DMS 273 treated with DMSO at 0.1 percent for 48 hours (cell line): ENCODE measurements around the gene DISP2.

Experiments
- DNase-seq: peaks from one replicate; lab custom pipeline; 2025; lab: John Stamatoyannopoulos, UW

DISP2 gene

DNA sequence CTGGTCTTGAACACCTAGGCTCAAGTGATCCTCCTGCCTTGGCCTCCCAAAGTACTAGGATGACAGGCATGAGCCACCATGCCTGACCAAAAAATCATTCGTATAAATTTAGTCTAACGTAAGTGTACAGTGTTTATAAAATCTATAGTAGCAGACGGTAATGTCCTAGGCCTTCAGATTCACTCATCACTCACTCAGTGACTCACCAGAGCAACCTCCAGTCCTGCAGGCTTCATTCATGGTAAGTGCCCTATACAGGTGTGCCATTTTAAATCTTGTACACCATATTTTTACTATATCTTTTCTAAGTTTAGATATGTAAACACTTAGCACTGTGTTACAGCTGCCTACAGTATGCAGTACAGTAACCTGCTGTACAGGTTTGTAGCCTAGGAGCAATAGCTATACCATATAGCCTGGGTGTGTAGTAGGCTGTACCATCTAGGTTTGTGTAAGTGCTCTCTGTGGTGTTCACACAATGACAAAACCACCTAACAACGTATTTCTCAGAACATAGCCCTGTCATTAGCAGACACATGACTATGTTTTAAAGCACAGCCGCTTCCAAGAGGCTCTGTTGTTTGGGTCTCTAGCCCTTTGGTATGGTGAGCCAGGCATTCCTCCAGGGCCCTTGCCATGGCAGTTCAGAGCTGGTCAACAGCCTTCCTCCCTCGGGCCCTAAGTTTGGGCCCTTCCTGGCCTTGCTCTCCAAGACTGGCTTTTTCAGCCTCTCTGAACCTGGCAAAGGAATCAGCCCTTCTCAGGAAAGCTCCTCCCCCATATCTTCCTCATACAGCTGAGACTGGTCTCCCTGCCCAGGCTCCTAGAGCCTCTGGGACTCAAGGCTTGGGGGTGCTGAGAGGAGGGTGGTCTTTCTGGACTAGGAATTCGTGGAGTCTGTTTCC lies 15.4 kb upstream of the DISP2 start:
- DNase-seq, result no peak

DNA sequence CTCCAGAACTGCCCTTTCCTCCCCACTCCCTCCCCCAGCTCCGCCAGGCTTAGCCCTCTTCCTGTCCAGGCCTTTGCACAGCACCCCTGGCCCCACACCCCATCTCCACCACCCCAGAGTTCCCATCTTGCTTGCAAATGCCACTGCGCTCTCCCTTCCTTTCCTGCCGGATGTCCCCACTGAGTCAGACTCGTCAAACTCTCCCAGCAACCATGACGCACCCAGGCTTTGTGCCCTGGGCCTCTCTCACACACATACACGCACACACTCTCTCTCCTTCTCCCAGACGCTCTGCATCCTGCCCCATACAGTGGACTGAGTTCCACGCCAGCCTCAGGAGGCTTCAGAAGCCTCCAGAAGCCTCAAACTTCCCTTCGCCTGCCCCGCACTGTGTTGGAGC lies 14.5 kb upstream of the DISP2 start:
- no peak for DNase-seq

DNA sequence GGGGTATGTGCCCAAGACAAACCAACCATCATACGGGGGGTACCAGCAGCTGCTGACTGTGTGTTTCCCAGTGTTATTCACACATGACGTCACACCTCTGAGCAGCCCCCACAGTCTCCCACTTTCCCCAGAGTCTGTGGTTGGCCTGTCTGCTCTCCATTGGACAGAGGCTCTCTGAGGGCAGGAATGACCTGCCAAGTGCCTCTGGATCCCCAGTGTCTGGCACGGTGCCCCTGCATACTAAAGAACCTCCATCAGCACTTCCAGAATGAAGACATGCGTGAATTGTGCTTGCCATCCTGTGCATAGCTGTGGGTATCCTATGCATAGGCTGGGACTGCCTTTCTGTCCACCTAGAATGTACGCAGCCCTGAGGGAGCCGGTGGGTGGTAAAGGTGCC lies 13.8 kb upstream of the DISP2 start:
- no peak for DNase-seq

DNA sequence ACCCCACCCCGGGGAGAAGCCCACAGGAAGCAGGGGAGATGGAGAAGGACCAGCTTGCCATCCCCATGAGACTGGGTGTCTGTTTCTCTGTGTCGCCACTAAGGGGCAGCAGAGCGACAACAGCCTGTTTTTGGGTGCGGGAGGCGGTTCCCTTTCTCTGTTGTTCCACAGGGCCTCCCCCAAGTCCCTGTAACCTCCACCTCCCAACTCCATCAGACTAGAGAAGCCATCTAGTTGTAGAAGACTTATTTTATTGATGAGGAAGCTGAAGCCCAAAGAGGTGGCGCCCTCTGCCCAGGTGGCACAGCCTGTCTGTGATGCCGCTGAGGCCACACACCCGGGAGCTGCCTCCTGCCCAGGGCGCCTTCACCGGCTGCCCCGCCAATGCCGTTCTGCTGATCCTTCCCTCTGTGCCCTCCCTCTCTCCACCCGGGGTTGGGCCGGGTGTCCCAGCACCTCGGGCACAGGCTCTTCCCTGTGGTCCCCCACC lies 13.3 kb upstream of the DISP2 start:
- DNase-seq, result no peak

DNA sequence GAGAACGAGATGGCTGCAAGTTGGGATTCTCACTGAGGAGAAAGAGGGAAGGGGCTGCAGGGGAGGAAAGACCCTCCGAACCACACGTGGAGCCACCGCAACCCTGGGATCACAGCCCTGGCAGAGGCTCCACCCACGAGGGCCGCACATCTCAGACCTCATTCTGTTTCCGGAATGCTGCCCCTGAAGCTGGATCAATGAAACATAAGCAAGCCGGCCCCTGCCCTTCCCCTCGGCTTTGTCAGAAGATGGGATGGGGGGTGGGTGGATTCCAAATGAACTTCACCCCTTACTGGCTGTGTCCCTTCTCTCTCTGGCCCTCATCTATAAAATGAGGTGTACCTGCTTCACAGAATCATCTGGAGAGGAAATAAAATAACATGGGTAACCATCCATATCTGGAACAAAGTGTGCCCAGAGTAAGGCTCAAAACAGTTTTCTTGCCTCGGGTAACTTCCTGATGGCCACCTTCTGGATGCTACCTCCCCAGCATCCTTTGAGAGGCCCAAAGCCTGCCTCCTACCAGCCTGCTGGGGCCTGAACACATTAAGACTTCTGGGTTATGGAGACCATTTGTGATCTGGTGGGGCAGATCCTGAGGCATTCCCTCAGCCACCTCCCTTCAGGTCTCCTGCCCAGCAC lies 12.7 kb upstream of the DISP2 start:
- DNase-seq, result no peak

DNA sequence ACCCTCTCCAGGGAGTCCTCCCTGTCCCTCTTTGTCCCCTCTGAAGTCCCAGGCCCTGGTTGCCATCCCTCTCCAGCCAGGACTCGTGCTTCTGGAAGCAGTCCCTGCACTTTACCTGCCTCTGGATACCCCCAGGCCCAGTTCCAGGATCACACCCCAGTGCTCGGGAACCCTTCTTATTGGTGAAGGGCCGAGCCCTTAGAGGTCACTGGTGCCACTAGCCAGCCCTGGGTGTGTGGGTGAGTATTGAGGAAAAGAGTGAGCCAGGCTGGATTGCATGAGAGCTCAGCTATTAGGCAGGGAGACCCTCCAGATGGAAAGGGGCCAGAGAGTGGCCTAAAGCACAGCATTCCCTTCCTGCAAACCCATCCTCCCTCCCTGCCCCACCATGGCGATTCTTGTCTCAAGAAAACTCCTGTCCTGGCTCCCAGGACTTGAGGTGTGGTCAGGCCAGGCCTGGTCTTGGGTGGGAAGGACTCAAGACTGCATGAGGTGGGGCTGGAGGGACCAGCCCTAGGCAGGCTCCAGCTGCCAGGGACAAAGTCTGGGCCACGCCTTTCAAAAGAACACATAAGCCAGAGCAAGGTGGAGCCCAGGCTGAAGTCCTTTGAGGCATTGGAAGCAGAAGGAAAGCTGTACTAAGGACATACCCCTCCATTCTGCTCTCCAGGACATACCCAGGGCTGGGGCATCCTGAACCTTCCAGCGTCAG lies 12.0 kb upstream of the DISP2 start:
- DNase-seq, result no peak

DNA sequence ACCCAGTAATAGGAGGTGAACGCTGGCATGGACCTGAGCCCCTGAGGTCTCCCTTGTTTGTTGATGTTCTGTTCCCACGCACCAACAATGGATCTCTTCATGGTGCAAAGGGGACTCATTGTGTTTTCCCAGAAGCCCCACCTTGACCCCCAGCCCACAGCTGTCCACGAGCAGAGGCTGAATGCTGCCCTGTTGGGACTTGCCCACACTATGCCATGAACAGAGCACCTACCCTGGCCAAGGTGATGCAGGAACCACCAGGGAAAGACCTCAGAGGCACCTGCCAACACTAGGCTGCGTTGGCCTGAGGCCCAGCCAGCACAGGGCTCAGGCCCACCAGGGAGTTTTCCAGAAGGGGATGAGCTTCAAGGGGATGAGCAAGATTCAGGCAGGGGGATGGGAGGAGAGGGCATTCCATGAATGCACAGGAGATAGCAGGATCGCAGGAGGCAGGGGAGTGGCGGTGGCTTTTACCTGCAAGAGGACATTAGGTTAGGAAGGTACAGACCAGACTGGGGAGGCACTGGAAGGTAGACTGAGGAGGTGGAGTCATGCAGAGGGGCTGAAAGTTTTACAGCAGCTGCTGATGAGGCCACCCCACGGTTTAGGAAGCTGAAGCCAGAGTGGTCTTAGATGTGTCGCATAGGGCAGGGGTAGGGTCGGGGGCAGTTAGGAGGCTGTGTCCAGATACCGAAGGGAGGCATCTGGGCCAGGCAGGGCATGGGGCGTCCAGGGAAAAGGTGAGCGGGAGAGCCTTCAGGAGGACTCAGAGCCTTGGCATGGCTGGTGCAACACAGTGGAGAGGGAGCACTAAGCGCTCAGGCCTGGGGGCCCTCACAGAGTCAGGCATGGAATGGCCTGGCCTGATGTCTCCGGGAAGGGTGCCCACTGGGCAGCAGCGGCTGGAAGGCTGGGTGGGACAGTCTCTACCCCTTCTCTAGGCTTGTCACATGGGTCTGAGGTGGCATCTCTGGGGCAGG lies 11.2 kb upstream of the DISP2 start:
- no peak for DNase-seq

DNA sequence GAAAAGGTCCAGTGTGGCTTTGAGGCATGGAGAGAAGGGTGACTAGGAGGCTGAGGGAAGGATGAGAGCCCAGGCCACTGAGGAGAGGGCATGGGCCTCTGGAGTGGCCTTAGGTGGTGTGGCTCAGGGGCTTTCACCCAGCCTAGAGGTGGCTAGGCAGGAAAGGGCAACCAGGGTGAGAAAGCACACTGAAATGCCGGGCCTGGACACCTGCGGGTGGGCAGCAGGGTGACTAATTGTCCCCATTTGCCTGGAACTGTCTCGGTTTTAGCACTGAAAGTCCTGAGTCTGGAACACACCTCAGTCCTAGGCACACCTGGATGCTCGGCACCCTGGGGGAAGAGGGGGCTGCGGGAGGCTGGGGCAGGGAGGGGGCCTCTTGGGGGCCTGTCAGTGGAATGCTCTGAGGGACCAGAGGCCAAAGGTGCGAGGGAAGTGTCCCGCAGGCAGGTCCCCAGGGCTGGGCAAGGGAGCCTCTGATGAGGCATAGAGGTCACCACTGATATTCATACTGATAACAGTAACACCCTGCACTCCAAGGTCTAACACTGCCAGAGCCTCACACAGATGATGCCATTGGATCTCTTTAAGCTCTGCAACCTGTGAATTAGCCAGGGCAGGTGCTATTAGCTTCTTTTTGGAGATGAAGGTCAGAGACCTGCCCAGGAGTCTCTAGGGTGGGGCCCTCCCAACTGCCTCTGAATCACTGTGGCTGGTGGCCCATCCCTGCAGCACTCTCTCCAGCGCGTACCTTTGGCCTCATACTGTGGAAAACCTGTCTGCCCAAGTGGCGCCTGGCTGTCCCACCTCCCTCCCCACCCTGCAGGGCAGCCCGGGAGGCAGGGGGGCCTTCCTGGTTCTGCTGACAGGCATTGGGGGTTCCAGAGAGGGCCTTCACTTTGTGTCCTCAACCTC lies 10.2 kb upstream of the DISP2 start:
- no peak for DNase-seq

DNA sequence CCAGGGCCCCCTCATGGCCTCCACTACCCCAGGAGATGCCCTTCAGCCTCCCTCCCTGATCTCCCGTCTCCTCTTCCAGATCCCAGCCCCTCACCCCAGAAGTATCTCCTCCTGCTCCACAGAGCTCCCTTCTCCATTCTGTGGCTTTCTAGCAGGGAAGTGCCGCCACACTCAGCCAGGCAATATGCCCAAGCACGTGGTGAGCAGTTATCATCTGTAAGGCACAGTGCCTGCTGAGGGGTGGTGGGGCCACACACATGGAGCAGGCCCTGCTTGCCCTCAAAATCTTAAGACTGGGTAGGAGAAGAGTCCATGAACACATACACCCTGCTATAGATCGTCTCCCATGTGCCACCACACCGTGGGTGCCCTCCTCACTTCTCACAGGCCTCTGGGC lies 9.5 kb upstream of the DISP2 start:
- no peak for DNase-seq

DNA sequence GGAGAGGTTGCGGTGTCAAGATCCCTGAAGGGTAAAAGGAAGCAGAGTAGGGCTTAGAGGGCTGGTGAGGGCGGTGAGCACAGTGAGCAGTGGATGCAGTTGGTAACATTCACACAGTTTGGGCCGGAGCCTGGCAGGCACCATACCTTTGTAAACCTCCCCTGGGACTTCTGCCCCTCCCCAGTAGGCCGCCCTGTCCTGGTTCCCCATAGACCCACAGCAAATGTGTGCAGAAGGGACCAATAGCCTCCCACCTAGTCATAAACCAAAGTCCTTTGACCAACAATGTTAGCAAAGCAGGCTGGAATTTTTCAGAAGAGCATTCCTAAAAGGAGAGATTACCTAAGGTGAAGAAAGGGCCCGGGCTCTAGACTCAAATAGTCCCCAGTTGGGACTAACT lies 8.9 kb upstream of the DISP2 start:
- DNase-seq, result no peak

DNA sequence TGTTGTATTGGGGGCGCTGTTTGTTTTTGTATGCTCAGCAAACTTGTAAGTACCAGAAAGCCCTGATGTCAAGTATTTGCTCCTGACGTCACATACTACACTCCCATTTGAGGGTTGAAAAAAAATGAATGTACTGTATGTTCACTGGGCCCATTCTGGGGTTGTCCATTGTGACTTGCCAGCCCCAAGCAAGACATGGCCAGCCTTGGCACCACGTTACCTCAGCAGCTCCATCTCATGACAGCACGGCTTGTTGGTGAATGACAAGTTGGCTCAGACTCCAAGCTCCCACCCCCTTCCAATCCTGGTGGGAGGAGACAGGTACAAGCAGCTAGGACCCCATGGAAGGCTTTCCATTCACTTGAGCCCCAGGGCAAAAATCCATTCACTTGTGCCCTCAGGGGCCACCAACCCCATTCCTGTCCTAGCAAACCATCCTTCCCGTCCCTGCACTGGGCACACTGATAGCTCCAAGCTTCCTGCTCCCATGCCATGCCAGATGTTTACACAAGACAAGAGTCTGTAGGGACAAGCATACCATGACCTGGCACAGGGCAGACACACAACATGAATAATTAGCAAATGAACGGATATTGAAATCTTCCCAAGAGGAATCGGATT lies 5.6 kb upstream of the DISP2 start:
- no peak for DNase-seq

DNA sequence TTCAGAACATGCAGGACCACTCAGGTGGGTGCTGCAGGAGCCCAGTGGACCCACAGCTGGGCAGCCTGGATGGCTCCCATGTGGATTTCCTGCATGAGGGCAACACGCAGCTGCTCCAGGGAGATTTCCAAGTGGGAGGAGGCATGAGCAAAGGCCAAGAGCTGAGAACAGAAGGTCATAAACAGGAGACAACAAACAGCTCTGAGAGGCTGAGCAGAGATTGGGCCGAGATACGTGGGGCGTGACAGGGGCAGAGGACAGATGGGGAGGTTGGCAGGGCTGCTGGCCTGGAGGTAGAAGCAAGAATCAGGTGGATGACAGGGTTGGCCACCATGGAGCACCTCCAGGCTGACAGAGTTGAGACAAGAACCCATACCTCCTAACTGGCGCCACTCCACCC lies 4.3 kb upstream of the DISP2 start:
- peak; percentile 90 for DNase-seq

DNA sequence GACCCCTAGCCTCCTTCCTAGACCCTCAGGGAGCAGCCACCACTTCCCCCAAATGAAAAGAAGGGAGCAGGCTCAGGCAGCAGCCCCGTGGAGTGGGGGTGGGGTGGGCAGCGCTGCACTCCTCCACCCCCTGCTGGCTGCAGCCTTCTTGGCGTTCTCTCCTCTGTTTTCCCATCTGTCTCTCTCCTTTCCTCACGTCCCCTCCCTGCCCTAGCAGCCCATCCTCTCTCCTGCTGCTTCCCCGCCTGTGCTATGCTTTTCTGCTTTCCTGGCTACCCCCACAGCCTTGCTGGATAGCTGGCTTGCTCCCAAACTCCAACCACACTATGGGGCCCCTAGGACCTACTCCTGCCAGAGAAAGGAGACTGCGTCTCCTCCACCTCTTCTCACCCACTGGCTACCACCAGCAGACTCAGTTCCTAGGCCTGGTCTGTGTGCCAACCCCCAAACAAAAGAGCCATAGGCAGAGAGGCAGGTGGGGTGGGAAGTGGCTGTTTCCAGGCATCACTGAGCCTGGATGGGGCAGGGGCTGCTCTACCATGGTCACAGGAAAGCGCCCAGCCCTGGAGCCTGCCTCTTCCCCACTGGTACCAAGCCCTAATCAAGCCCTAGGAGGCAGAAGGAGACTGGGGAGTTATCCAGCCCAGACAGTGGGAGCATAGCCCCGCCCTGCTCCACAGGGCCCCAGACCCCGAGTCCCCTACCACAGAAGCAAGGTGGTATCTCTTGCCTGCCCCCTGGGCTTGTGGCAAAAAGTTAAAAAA lies 3.4 kb upstream of the DISP2 start:
- DNase-seq, result peak; percentile 94

DNA sequence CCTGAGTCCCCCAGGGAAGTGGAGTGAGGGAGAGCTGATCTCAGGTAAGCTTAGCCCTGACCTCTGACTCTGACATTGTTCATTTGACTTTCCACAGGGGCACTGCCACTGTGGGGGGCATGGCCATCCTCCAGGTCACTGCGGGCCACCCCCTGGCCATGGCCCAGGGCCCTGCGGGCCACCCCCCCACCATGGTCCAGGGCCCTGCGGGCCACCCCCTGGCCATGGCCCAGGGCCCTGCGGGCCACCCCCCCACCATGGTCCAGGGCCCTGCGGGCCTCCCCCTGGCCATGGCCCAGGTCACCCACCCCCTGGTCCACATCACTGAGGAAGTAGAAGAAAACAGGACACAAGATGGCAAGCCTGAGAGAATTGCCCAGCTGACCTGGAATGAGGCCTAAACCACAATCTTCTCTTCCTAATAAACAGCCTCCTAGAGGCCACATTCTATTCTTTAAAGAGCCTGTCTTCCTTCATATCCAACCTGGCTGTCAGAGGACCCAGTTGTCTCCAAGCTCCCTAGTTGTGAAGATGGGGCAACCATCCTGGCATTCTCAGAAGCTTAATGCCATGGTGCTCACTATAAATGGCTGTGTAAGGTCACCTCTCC lies 1.9 kb upstream of the DISP2 start:
- DNase-seq, result no peak

DNA sequence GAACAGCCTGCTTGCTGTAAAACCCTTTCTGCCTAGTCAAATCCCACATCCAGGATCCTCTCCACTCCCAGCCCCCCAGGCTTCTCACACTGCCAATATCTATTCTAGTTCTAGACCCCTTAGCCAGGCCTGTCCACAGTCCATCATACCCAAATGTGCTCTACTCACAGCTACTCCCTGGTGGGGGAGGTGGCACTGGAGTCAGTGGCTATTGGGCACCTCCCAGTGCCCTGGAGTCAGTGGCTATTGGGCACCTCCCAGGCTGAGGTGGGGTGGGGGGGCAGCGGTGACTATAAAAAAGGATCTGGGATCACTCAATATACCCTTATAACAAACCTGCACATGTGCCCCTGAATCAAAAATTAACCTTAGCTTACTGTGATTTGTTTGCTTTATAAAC lies 773 bp upstream of the DISP2 start:
- no peak for DNase-seq

DNA sequence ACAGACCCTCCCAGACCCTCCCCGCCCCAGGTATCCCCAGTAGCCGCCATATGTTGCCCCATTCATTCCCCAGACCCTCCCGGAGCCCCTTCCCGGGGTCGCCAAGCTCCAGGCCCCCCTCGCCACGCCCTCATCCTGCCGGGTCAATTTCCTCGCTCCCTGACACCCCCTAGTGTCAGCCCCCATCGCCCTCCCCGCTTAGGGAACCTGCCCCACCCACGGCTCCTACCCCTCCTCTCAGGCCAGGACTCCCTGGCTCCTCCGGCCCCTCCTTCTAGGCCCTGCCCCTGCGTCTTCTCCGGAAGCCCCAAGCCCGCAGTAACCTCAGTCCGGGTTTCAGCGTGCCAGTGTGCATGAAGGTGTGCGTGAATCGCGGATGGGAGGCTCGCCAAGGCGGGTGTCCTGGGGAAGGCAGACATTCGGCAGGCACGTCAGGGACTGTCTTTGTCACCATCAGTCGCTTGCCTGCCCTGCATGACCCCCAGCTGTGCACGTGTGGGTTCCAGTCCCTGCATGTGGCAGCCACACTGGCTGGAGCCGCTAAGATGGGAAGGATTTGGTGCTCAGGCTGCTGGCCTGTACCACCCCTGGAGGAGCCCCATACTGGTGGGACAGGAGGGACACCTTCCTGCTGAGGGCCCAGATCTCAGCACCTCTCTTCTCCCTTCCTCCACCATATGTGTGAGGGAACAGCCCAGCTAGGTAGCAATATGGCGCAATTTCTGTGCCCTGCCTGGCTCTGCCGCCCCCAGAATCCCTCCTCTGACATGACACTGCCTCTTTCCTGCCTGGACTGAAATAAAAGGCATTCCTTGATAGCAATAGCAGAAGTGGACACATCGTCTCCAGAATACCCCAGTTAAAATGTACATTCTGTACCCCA lies 693 bp downstream of the DISP2 start:
- DNase-seq, result peak; percentile 12

DNA sequence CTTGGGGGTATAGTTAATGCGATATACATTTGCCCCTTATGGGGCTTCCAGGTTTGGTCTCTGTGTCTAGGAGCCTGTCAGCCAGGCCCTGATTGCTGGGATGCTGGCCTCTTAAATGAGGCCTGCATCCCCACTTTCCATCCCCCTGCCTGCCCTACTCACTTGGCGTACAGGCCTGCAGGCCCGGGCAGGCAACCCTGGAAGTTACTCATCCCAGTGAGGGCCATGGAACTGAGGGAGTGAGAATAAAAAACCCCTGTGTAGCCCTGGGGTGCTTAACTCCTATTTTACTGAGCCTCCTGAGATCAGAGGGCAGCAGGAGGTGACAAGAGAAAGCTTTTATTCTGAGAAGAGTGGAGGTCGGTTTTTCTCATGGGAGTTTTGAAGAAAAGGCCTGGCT lies 2.0 kb downstream of the DISP2 start:
- DNase-seq, result no peak

DNA sequence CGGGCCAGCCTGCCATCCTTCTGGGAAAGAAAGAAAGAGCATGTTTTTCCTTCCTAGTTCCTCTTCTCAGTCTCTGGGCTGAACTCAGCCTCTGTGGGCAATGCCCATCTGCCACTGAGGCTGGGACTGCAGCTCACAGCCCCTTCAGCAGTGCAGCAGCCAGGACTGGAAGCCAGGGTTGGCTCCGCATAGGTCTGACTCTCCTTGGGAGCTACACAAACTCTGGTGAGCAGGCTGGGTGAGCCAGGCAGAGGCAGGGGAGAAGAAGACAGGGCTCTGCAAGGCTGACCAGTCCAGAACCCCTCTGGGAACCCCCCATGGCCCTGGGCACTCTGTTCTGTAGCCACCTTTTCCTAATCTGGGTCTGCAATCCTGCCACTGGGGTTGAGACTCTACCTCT lies 3.6 kb downstream of the DISP2 start:
- DNase-seq, result no peak
